Subcutaneous abdominal adipose tissue (tissue), 5 donors: ENCODE measurements around the gene TBC1D1.
"Not testable (repeated sequence)": the region's sequence is repeated elsewhere in the genome, so short reads cannot be mapped to it uniquely, and the experiment has no call there.

ENCODE experiments used
- H3K27ac ChIP-seq: one replicate; pipeline ENCODE4 v1.7.0; 2013; ENCODE audit warnings: low read depth, mild to moderate bottlenecking, inconsistent platforms, low read length, moderate library complexity
- H3K27me3 ChIP-seq, 5 donors: one replicate each; pipeline ENCODE4 v1.7.0; 2013; ENCODE audit warnings: low read length in 5 of 5, inconsistent platforms in 1 of 5; ENCODE audit not compliant: control insufficient read depth in 5 of 5, insufficient read depth in 4 of 5
- H3K36me3 ChIP-seq, 5 donors: one replicate each; pipeline ENCODE4 v1.7.0; 2013; ENCODE audit warnings: low read length in 5 of 5; ENCODE audit not compliant: control insufficient read depth in 5 of 5, insufficient read depth in 5 of 5
- H3K4me1 ChIP-seq, 5 donors: one replicate each; pipeline ENCODE4 v1.7.0; 2013; ENCODE audit warnings: low read length in 5 of 5, mild to moderate bottlenecking in 3 of 5, moderate library complexity in 1 of 5; ENCODE audit not compliant: control insufficient read depth in 5 of 5, insufficient read depth in 5 of 5
- H3K4me3 ChIP-seq, 5 donors: one replicate each; pipeline ENCODE4 v1.7.0; 2013; ENCODE audit warnings: low read length in 5 of 5, low read depth in 1 of 5
- H3K9ac ChIP-seq, 5 donors: one replicate each; pipeline ENCODE4 v1.7.0; 2013; ENCODE audit warnings: low read length in 5 of 5, mild to moderate bottlenecking in 4 of 5, moderate library complexity in 3 of 5
- H3K9me3 ChIP-seq, 5 donors: one replicate each; pipeline ENCODE4 v1.7.0; 2013; ENCODE audit warnings: low read length in 5 of 5; ENCODE audit not compliant: control insufficient read depth in 5 of 5
- donor health status: healthy.
- donor health status: healthy.
- donor health status: healthy.
- donor health status: healthy.
- donor health status: healthy.

Gene TBC1D1

GRCh38 chr4:38020386-38020785 lies 129.5 kb downstream of the TBC1D1 start:
- no peaks in the 10 kb centered on the region for H3K9me3 ChIP-seq
- H3K4me1 ChIP-seq, result no peaks in the 10 kb centered on the region
- H3K27me3 ChIP-seq, result no peaks in the 10 kb centered on the region
- no peak overlapping the region for H3K4me3 ChIP-seq
- no peak overlapping the region for H3K27ac ChIP-seq
- H3K36me3 ChIP-seq, result peaks cover 0 to 38% (median 13%) of the 10 kb centered on the region in 5 donors
- no peak overlapping the region for H3K9ac ChIP-seq

GRCh38 chr4:38020961-38021360 lies 130.1 kb downstream of the TBC1D1 start:
- H3K4me3 ChIP-seq, H3K27ac ChIP-seq, H3K9ac ChIP-seq, H3K27me3 ChIP-seq, H3K4me1 ChIP-seq, H3K9me3 ChIP-seq: not testable (repeated sequence)
- H3K36me3 ChIP-seq, result peaks cover 0 to 35% (median 13%) of the 10 kb centered on the region in 5 donors

- no peak overlapping the region for H3K27ac ChIP-seq
- H3K9ac ChIP-seq, result no peak overlapping the region
- no peaks in the 10 kb centered on the region for H3K27me3 ChIP-seq
- H3K4me3 ChIP-seq, result no peak overlapping the region
- no peaks in the 10 kb centered on the region for H3K9me3 ChIP-seq
- H3K36me3 ChIP-seq, result peaks cover 0 to 29% (median 13%) of the 10 kb centered on the region in 5 donors
- no peaks in the 10 kb centered on the region for H3K4me1 ChIP-seq
Measured at GRCh38 chr4:38021751-38022150, 130.9 kb downstream of the TBC1D1 start.

- H3K27me3 ChIP-seq, result no peaks in the 10 kb centered on the region
- H3K27ac ChIP-seq, result no peak overlapping the region
- H3K4me3 ChIP-seq, result no peak overlapping the region
- H3K9me3 ChIP-seq, result no peaks in the 10 kb centered on the region
- peaks cover 0 to 31% (median 18%) of the 10 kb centered on the region in 5 donors for H3K36me3 ChIP-seq
- no peaks in the 10 kb centered on the region for H3K4me1 ChIP-seq
- H3K9ac ChIP-seq, result no peak overlapping the region
Measured at GRCh38 chr4:38023347-38024205, 132.7 kb downstream of the TBC1D1 start.

GRCh38 chr4:38024206-38024509 lies 133.3 kb downstream of the TBC1D1 start:
- H3K9ac ChIP-seq, result no peak overlapping the region
- H3K27me3 ChIP-seq, result no peaks in the 10 kb centered on the region
- no peaks in the 10 kb centered on the region for H3K4me1 ChIP-seq
- no peaks in the 10 kb centered on the region for H3K9me3 ChIP-seq
- H3K27ac ChIP-seq, result no peak overlapping the region
- no peak overlapping the region for H3K4me3 ChIP-seq
- H3K36me3 ChIP-seq, result peaks cover 0 to 35% (median 21%) of the 10 kb centered on the region in 5 donors

- H3K4me3 ChIP-seq, result no peak overlapping the region
- peaks cover 0 to 7% (median 0%) of the 10 kb centered on the region in 5 donors for H3K4me1 ChIP-seq
- H3K36me3 ChIP-seq, result peaks cover 0 to 39% (median 18%) of the 10 kb centered on the region in 5 donors
- H3K27me3 ChIP-seq, result no peaks in the 10 kb centered on the region
- no peak overlapping the region for H3K27ac ChIP-seq
- no peaks in the 10 kb centered on the region for H3K9me3 ChIP-seq
- no peak overlapping the region for H3K9ac ChIP-seq
Measured at GRCh38 chr4:38025665-38026064, 134.8 kb downstream of the TBC1D1 start.

GRCh38 chr4:38026158-38026740 lies 135.4 kb downstream of the TBC1D1 start:
- no peaks in the 10 kb centered on the region for H3K9me3 ChIP-seq
- no peak overlapping the region for H3K9ac ChIP-seq
- H3K36me3 ChIP-seq, result peaks cover 0 to 39% (median 18%) of the 10 kb centered on the region in 5 donors
- H3K27me3 ChIP-seq, result no peaks in the 10 kb centered on the region
- peaks cover 0 to 9% (median 0%) of the 10 kb centered on the region in 5 donors for H3K4me1 ChIP-seq
- H3K4me3 ChIP-seq, result no peak overlapping the region
- H3K27ac ChIP-seq, result no peak overlapping the region

GRCh38 chr4:38030023-38030422 lies 139.1 kb downstream of the TBC1D1 start:
- H3K9ac ChIP-seq, result no peak overlapping the region
- no peak overlapping the region for H3K4me3 ChIP-seq
- no peaks in the 10 kb centered on the region for H3K9me3 ChIP-seq
- H3K27ac ChIP-seq, result no peak overlapping the region
- H3K36me3 ChIP-seq, result peaks cover 0 to 28% (median 10%) of the 10 kb centered on the region in 5 donors
- H3K27me3 ChIP-seq, result no peaks in the 10 kb centered on the region
- H3K4me1 ChIP-seq, result peaks cover 0 to 9% (median 0%) of the 10 kb centered on the region in 5 donors

- Histone ChIP-seq H3K4me3 (no peak overlapping the region), H3K4me1 (peaks cover 0 to 5% (median 0%) of the 10 kb centered on the region in 5 donors), H3K9me3 (no peaks in the 10 kb centered on the region), H3K36me3 (peaks cover 0 to 19% (median 15%) of the 10 kb centered on the region in 5 donors), H3K27me3 (no peaks in the 10 kb centered on the region), H3K27ac (no peak overlapping the region), H3K9ac (no peak overlapping the region)
Measured at GRCh38 chr4:38034986-38035882, 144.3 kb downstream of the TBC1D1 start.
